ENCODE measurements around the gene PIK3C2G.

DNA sequence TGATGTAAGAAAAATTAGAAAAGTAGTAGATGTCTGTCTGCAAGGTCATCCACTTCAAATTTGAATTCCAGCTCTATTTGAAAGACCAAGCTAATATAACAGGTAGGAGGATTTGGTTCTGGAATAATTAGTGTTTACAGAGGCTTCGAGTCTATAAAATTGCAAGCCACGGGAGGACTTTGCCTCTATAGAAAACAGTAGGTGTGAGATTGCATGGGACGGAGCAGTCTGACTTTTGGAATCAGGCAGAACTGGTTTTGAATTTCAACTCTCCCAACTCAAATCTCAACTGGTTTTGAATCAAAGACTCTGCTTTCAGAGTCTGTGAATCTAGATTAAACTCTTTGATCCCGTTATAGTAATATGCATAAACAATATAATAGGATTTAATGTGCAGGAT lies 82.4 kb downstream of the PIK3C2G start:
- no peak for TF ChIP-seq CBFB (CRISPR knock-in tag; IDR thresholded peaks at IDR 0.05)
- TF ChIP-seq ZNF17 (CRISPR knock-in tag; IDR thresholded peaks at IDR 0.05), result no peak
- TF ChIP-seq POLR2A (IDR thresholded peaks at IDR 0.05; ENCODE audit: insufficient read depth in 1 of 2, low read depth in 2 of 2, low read length in 2 of 2), result no peak
- TF ChIP-seq YEATS4 (CRISPR knock-in tag; IDR thresholded peaks at IDR 0.05; ENCODE audit: borderline replicate concordance), result no peak
